ENCODE data around the gene CYB5R2.

CYB5R2 gene

DNA sequence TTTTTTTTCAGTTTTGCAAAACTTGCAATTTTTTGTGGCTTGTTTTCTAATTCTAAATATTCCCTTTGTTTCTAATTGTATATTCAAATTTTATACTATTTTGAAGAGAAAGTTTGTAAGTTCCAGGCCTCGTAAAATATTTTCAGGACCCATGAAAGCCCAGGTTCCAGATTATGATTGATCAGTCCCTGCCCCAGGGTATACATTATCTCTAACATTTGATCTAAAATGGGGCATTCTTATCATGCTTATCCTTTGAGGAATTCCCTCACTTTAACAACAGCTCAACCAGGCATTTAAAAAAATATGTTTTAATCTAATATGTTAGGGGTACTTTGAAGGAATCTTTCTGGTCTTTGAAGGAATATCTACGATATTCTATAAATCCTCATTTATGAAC is 26.4 kb downstream of the CYB5R2 start:
- no peaks in the 10 kb centered on the region for H3K27me3 ChIP-seq
- TF ChIP-seq, protein P1, sequence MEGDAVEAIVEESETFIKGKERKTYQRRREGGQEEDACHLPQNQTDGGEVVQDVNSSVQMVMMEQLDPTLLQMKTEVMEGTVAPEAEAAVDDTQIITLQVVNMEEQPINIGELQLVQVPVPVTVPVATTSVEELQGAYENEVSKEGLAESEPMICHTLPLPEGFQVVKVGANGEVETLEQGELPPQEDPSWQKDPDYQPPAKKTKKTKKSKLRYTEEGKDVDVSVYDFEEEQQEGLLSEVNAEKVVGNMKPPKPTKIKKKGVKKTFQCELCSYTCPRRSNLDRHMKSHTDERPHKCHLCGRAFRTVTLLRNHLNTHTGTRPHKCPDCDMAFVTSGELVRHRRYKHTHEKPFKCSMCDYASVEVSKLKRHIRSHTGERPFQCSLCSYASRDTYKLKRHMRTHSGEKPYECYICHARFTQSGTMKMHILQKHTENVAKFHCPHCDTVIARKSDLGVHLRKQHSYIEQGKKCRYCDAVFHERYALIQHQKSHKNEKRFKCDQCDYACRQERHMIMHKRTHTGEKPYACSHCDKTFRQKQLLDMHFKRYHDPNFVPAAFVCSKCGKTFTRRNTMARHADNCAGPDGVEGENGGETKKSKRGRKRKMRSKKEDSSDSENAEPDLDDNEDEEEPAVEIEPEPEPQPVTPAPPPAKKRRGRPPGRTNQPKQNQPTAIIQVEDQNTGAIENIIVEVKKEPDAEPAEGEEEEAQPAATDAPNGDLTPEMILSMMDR (IDR thresholded peaks at IDR 0.05): no peak
- H3K4me1 ChIP-seq (ENCODE audit: control insufficient read depth in 1 of 2, insufficient read depth in 1 of 2, low read depth in 1 of 2, low read length in 1 of 2): no peaks in the 10 kb centered on the region
- no peak overlapping the region for H3K4me3 ChIP-seq (ENCODE audit: low read depth in 1 of 2, low read length in 1 of 2)
- no peaks in the 10 kb centered on the region for H3K9me3 ChIP-seq
- peaks cover 57% of the 10 kb centered on the region for H3K36me3 ChIP-seq
- no peak overlapping the region for H3K27ac ChIP-seq

GRCh38 chr11:7645206-7645605 is 28.1 kb downstream of the CYB5R2 start:
- peaks cover 57% of the 10 kb centered on the region for H3K36me3 ChIP-seq
- H3K27me3 ChIP-seq: no peaks in the 10 kb centered on the region
- H3K4me1 ChIP-seq (ENCODE audit: control insufficient read depth in 1 of 2, insufficient read depth in 1 of 2, low read depth in 1 of 2, low read length in 1 of 2): no peaks in the 10 kb centered on the region
- H3K9me3 ChIP-seq: no peaks in the 10 kb centered on the region
- H3K27ac ChIP-seq: no peak overlapping the region
- TF ChIP-seq, protein P1 (IDR thresholded peaks at IDR 0.05): no peak
- no peak overlapping the region for H3K4me3 ChIP-seq (ENCODE audit: low read depth in 1 of 2, low read length in 1 of 2)

- H3K36me3 ChIP-seq: peaks cover 53% of the 10 kb centered on the region
Measured at GRCh38 chr11:7643314-7643713, 30.0 kb downstream of the CYB5R2 start.

GRCh38 chr11:7642747-7643146 is 30.6 kb downstream of the CYB5R2 start:
- H3K4me1 ChIP-seq (ENCODE audit: control insufficient read depth in 1 of 2, insufficient read depth in 1 of 2, low read depth in 1 of 2, low read length in 1 of 2): no peaks in the 10 kb centered on the region
- TF ChIP-seq, protein P1 (IDR thresholded peaks at IDR 0.05): no peak
- no peak overlapping the region for H3K27ac ChIP-seq
- no peaks in the 10 kb centered on the region for H3K9me3 ChIP-seq
- no peak overlapping the region for H3K4me3 ChIP-seq (ENCODE audit: low read depth in 1 of 2, low read length in 1 of 2)
- H3K27me3 ChIP-seq: no peaks in the 10 kb centered on the region
- H3K36me3 ChIP-seq: peaks cover 56% of the 10 kb centered on the region

More at GRCh38 chr11:7643314-7643713, 30.0 kb downstream of the CYB5R2 start:
- H3K27ac ChIP-seq: no peak overlapping the region
- no peak overlapping the region for H3K4me3 ChIP-seq (ENCODE audit: low read depth in 1 of 2, low read length in 1 of 2)
- H3K9me3 ChIP-seq: no peaks in the 10 kb centered on the region
- no peaks in the 10 kb centered on the region for H3K27me3 ChIP-seq
- no peaks in the 10 kb centered on the region for H3K4me1 ChIP-seq (ENCODE audit: control insufficient read depth in 1 of 2, insufficient read depth in 1 of 2, low read depth in 1 of 2, low read length in 1 of 2)
- TF ChIP-seq, protein P1 (IDR thresholded peaks at IDR 0.05): no peak

DNA sequence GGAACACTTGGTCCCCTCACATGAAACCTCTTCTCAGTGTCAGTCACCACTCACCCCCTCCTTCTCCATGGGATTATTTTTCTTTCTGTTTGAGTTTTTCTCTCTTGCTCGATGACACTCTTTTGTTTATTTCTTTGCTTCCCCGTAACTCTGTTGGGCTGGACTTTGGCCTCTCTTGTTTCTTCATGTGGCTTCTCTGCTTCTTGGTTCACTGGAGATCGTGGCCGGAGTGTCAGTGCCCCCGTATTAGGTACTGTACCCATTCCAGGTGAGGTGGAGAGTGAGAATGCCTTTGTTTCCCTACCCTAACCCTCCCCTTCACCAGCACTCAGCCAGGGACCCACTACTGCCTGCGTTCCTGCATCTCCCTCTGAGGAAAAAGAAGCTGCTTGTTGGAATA is 32.5 kb downstream of the CYB5R2 start:
- Histone ChIP-seq H3K4me1 (ENCODE audit: control insufficient read depth in 1 of 2, insufficient read depth in 1 of 2, low read depth in 1 of 2, low read length in 1 of 2) (no peaks in the 10 kb centered on the region), H3K27me3 (no peaks in the 10 kb centered on the region), H3K27ac (no peak overlapping the region), H3K9me3 (no peaks in the 10 kb centered on the region), H3K36me3 (peaks cover 76% of the 10 kb centered on the region), H3K4me3 (ENCODE audit: low read depth in 1 of 2, low read length in 1 of 2) (no peak overlapping the region)
- TF ChIP-seq, protein P1 (IDR thresholded peaks at IDR 0.05): no peak

DNA sequence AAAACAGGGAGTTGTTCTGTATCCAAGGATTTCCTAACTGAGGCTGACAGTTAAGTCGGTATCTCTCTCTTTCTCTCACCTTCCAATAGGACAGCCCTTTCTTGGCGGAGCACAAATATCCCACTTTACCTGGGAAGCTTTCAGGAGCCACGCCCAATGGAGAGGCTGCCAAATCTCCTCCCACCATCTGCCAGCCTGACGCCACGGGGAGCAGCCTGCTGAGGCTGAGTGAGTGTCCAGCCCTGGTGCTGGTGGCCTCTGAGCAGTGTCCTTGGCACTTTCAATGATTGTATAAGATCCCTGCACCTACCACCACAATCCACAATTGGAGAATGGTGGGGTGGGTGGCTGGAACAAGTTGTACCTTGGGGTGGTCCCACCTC is 33.7 kb downstream of the CYB5R2 start:
- TF ChIP-seq, protein P1 (IDR thresholded peaks at IDR 0.05): no peak
- H3K36me3 ChIP-seq: peaks cover 87% of the 10 kb centered on the region

More for the DNA sequence above, 33.7 kb downstream of the CYB5R2 start:
- Histone ChIP-seq H3K27ac (no peak overlapping the region), H3K27me3 (no peaks in the 10 kb centered on the region), H3K9me3 (no peaks in the 10 kb centered on the region), H3K4me1 (ENCODE audit: control insufficient read depth in 1 of 2, insufficient read depth in 1 of 2, low read depth in 1 of 2, low read length in 1 of 2) (no peaks in the 10 kb centered on the region), H3K4me3 (ENCODE audit: low read depth in 1 of 2, low read length in 1 of 2) (no peak overlapping the region)
